ENCODE data around the gene PRAMEF13. TPM values are rescaled to one million over a fixed set of nuclear protein-coding genes. Genes with fewer than 3 reads are reported as not detected.
"Not testable (repeated sequence)": the region's sequence is repeated elsewhere in the genome, so short reads cannot be mapped to it uniquely, and the experiment has no call there.

The PRAMEF13 gene
- total and polyA plus RNA-seq, 2 of the 8 experiments (the other 6 are each of a cell fraction or from before 2014, with no cell fraction given): not detected

GRCh38 chr1:13155909-13156308 is 45.3 kb downstream of the PRAMEF13 start, which contains the start of gene PRAMEF26:
PRAMEF26 (minus strand) TSS chr1:13156009; CDS start chr1:13153095, 2,914 bp downstream.
- H3K9me3 ChIP-seq (ENCODE audit: insufficient read depth in 2 of 2, low read depth in 1 of 2, low read length in 1 of 2); H3K18ac ChIP-seq (ENCODE audit: extremely low read depth, low read length); H3K4ac ChIP-seq (replicated peaks; ENCODE audit: insufficient read length, low read depth, low read length); POLR2A ChIA-PET (ENCODE audit: partially characterized antibody); H3K79me2 ChIP-seq (ENCODE audit: control insufficient read depth in 1 of 2, insufficient read depth in 2 of 2, low read length in 2 of 2); H4K20me1 ChIP-seq (replicated peaks in 1 of 2; ENCODE audit: control insufficient read depth in 1 of 2, insufficient read depth in 2 of 2, low read length in 2 of 2); H3K4me3 ChIP-seq (ENCODE audit: extremely low read depth in 1 of 4, insufficient read depth in 2 of 4, low read depth in 3 of 4, low read length in 4 of 4); H2BK120ac ChIP-seq (replicated peaks; ENCODE audit: low read depth, low read length); FAIRE-seq; CTCF ChIA-PET (ENCODE audit: partially characterized antibody); H2BK15ac ChIP-seq (ENCODE audit: low read length); H2AK5ac ChIP-seq (ENCODE audit: low read depth, low read length); H3K27ac ChIP-seq (ENCODE audit: low read depth, low read length); H3K4me2 ChIP-seq (ENCODE audit: insufficient read depth in 1 of 2, low read depth in 2 of 2, low read length in 2 of 2); H2BK20ac ChIP-seq (ENCODE audit: low read length); H2AFZ ChIP-seq (ENCODE audit: low read length); H3K9ac ChIP-seq (replicated peaks in 1 of 4; ENCODE audit: extremely low read depth in 1 of 4, low read depth in 3 of 4, low read length in 3 of 4); H4K8ac ChIP-seq (ENCODE audit: extremely low read depth, insufficient read depth, low read length); H3K79me1 ChIP-seq (ENCODE audit: low read depth, low read length); H3K27me3 ChIP-seq (replicated peaks in 1 of 4; ENCODE audit: control insufficient read depth in 3 of 4, extremely low read depth in 1 of 4, insufficient read depth in 3 of 4, low read length in 3 of 4); H3K4me1 ChIP-seq (replicated peaks in 1 of 4; ENCODE audit: control insufficient read depth in 3 of 4, insufficient read depth in 4 of 4, low read length in 3 of 4); H4K5ac ChIP-seq (ENCODE audit: insufficient read length, low read depth, low read length); H4K91ac ChIP-seq (replicated peaks; ENCODE audit: insufficient read length, low read length); DNase-seq (ENCODE audit: low read depth in 1 of 2, low spot score in 2 of 2); H2BK5ac ChIP-seq (ENCODE audit: low read depth, low read length); H3K56ac ChIP-seq (replicated peaks; ENCODE audit: insufficient read length, low read depth, low read length); H3K23ac ChIP-seq (ENCODE audit: insufficient read length); H3K36me3 ChIP-seq (ENCODE audit: control insufficient read depth in 2 of 4, insufficient read depth in 4 of 4, low read length in 3 of 4); H3K14ac ChIP-seq (ENCODE audit: insufficient read length); H3K23me2 ChIP-seq (ENCODE audit: low read depth, low read length); H2BK12ac ChIP-seq (ENCODE audit: low read depth, low read length): not testable (repeated sequence)
- no CpG with 5 or more reads among the region's 5 CpGs for WGBS, 2 experiments (ENCODE audit: extremely low coverage in 1 of 2, insufficient coverage in 1 of 2, insufficient read length in 1 of 2, insufficient replicate concordance in 2 of 2, low coverage in 1 of 2, low lambda C conversion rate in 2 of 2, missing lambda C conversion rate in 1 of 2)

Other genes with a start within 250 kb of the PRAMEF13 start
- not detected in 2 replicates for gene PRAMEF27, start 144.8 kb downstream of the PRAMEF13 start, total RNA-seq (2021; fragmentation: NEBNext Ultra II Directional; extraction: Animal tissue kit (Norgen Biotek cat#: 25700))
- gene PRAMEF27, start 144.8 kb downstream of the PRAMEF13 start, polyA plus RNA-seq (2011; rRNA removed): not detected in 2 replicates
- not detected in 2 replicates for gene HNRNPCL3, start 140.6 kb downstream of the PRAMEF13 start, total RNA-seq (2021; fragmentation: NEBNext Ultra II Directional; extraction: Animal tissue kit (Norgen Biotek cat#: 25700))
- gene HNRNPCL3, start 140.6 kb downstream of the PRAMEF13 start, polyA plus RNA-seq (2011; rRNA removed): not detected in 2 replicates
- gene PRAMEF25, start 130.6 kb downstream of the PRAMEF13 start, total RNA-seq (2021; fragmentation: NEBNext Ultra II Directional; extraction: Animal tissue kit (Norgen Biotek cat#: 25700)): not detected in 2 replicates
- gene PRAMEF25, start 130.6 kb downstream of the PRAMEF13 start, polyA plus RNA-seq (2011; rRNA removed): not detected in 2 replicates
- not detected in 2 replicates for gene HNRNPCL2, start 84.6 kb downstream of the PRAMEF13 start, total RNA-seq (2021; fragmentation: NEBNext Ultra II Directional; extraction: Animal tissue kit (Norgen Biotek cat#: 25700))
- not detected in 2 replicates for gene HNRNPCL2, start 84.6 kb downstream of the PRAMEF13 start, polyA plus RNA-seq (2011; rRNA removed)
- not detected in 2 replicates for gene PRAMEF26, start 45.4 kb downstream of the PRAMEF13 start, total RNA-seq (2021; fragmentation: NEBNext Ultra II Directional; extraction: Animal tissue kit (Norgen Biotek cat#: 25700))
- gene PRAMEF26, start 45.4 kb downstream of the PRAMEF13 start, polyA plus RNA-seq (2011; rRNA removed): not detected in 2 replicates
- not detected in 2 replicates for gene HNRNPCL4, start 35.8 kb downstream of the PRAMEF13 start, total RNA-seq (2021; fragmentation: NEBNext Ultra II Directional; extraction: Animal tissue kit (Norgen Biotek cat#: 25700))
- gene HNRNPCL4, start 35.8 kb downstream of the PRAMEF13 start, polyA plus RNA-seq (2011; rRNA removed): not detected in 2 replicates
- not detected in 2 replicates for gene PRAMEF9, start 29.6 kb downstream of the PRAMEF13 start, total RNA-seq (2021; fragmentation: NEBNext Ultra II Directional; extraction: Animal tissue kit (Norgen Biotek cat#: 25700))
- gene PRAMEF9, start 29.6 kb downstream of the PRAMEF13 start, polyA plus RNA-seq (2011; rRNA removed): not detected in 2 replicates
- not detected in 2 replicates for gene PRAMEF18, start 24.7 kb upstream of the PRAMEF13 start, total RNA-seq (2021; fragmentation: NEBNext Ultra II Directional; extraction: Animal tissue kit (Norgen Biotek cat#: 25700))
- gene PRAMEF18, start 24.7 kb upstream of the PRAMEF13 start, polyA plus RNA-seq (2011; rRNA removed): not detected in 2 replicates
- not detected in 2 replicates for gene PRAMEF5, start 52.8 kb upstream of the PRAMEF13 start, total RNA-seq (2021; fragmentation: NEBNext Ultra II Directional; extraction: Animal tissue kit (Norgen Biotek cat#: 25700))
- gene PRAMEF5, start 52.8 kb upstream of the PRAMEF13 start, polyA plus RNA-seq (2011; rRNA removed): not detected in 2 replicates
- not detected in 2 replicates for gene PRAMEF8, start 83.7 kb upstream of the PRAMEF13 start, total RNA-seq (2021; fragmentation: NEBNext Ultra II Directional; extraction: Animal tissue kit (Norgen Biotek cat#: 25700))
- not detected in 2 replicates for gene PRAMEF8, start 83.7 kb upstream of the PRAMEF13 start, polyA plus RNA-seq (2011; rRNA removed)
- gene PRAMEF33, start 102.1 kb upstream of the PRAMEF13 start, total RNA-seq (2021; fragmentation: NEBNext Ultra II Directional; extraction: Animal tissue kit (Norgen Biotek cat#: 25700)): not detected in 2 replicates
- gene PRAMEF33, start 102.1 kb upstream of the PRAMEF13 start, polyA plus RNA-seq (2011; rRNA removed): not detected in 2 replicates
- gene PRAMEF15, start 114.2 kb upstream of the PRAMEF13 start, total RNA-seq (2021; fragmentation: NEBNext Ultra II Directional; extraction: Animal tissue kit (Norgen Biotek cat#: 25700)): not detected in 2 replicates
- not detected in 2 replicates for gene PRAMEF15, start 114.2 kb upstream of the PRAMEF13 start, polyA plus RNA-seq (2011; rRNA removed)
- not detected in 2 replicates for gene PRAMEF14, start 145.7 kb upstream of the PRAMEF13 start, total RNA-seq (2021; fragmentation: NEBNext Ultra II Directional; extraction: Animal tissue kit (Norgen Biotek cat#: 25700))
- gene PRAMEF14, start 145.7 kb upstream of the PRAMEF13 start, polyA plus RNA-seq (2011; rRNA removed): not detected in 2 replicates
- not detected in 2 replicates for gene PRAMEF19, start 170.5 kb upstream of the PRAMEF13 start, total RNA-seq (2021; fragmentation: NEBNext Ultra II Directional; extraction: Animal tissue kit (Norgen Biotek cat#: 25700))
- gene PRAMEF19, start 170.5 kb upstream of the PRAMEF13 start, polyA plus RNA-seq (2011; rRNA removed): not detected in 2 replicates
- gene PRAMEF17, start 188.2 kb upstream of the PRAMEF13 start, total RNA-seq (2021; fragmentation: NEBNext Ultra II Directional; extraction: Animal tissue kit (Norgen Biotek cat#: 25700)): not detected in 2 replicates
- gene PRAMEF17, start 188.2 kb upstream of the PRAMEF13 start, polyA plus RNA-seq (2011; rRNA removed): not detected in 2 replicates
- not detected in 2 replicates for gene PRAMEF20, start 209.0 kb upstream of the PRAMEF13 start, total RNA-seq (2021; fragmentation: NEBNext Ultra II Directional; extraction: Animal tissue kit (Norgen Biotek cat#: 25700))
- gene PRAMEF20, start 209.0 kb upstream of the PRAMEF13 start, polyA plus RNA-seq (2011; rRNA removed): not detected in 2 replicates

All from H1 (cell line).